Breast epithelium (tissue), 4 donors: ENCODE measurements around the gene FBXL7. TPM values are rescaled to one million over a fixed set of nuclear protein-coding genes. Genes with fewer than 3 reads are reported as not detected.

ENCODE experiments used
- DNase-seq, 2 donors: peaks; one replicate each; pipeline ENCODE4 v3.0.0-alpha.2; 2019; ENCODE audit warnings: low spot score in 2 of 2
- H3K27ac ChIP-seq, 2 donors: fragments of 200-600 bp; sonication (generic) in 1 of 2; one replicate each; pipeline ENCODE4 v1.5.1; 2016 to 2019; ENCODE audit warnings: mild to moderate bottlenecking in 1 of 2
- H3K27me3 ChIP-seq, 2 donors: fragments of 200-600 bp; sonication (generic) in 1 of 2; one replicate each; pipeline versions ENCODE4 v1.5.1 to v1.6.0; 2017 to 2019; ENCODE audit warnings: control low read depth in 1 of 2, mild to moderate bottlenecking in 1 of 2
- H3K36me3 ChIP-seq: fragments of 200-600 bp; one replicate; pipeline ENCODE4 v1.5.1; 2019
- H3K4me1 ChIP-seq, 2 donors: fragments of 200-600 bp; sonication (generic); one replicate each; pipeline ENCODE4 v1.5.1; 2016 to 2019; ENCODE audit warnings: control low read depth in 1 of 2
- H3K4me3 ChIP-seq, 3 donors: fragments of 200-600 bp; sonication (generic); 1 replicate in 2 of 3; 2 replicates in 1 of 3; pipeline ENCODE4 v1.5.1; 2016 to 2019; ENCODE audit warnings: mild to moderate bottlenecking in 3 of 3, moderate library complexity in 2 of 3
- H3K9me3 ChIP-seq, 2 donors: fragments of 200-600 bp; sonication (generic) in 1 of 2; one replicate each; pipeline ENCODE4 v1.5.1; 2016 to 2019; ENCODE audit warnings: control low read depth in 1 of 2
- POLR2A ChIP-seq: fragments of 450-650 bp; IDR thresholded peaks from one replicate; pipeline ENCODE4 v1.6.1; 2016; ENCODE audit warnings: antibody characterized with exemption, mild to moderate bottlenecking, moderate library complexity
- POLR2AphosphoS5 ChIP-seq, 3 donors: sonication (generic); formaldehyde crosslinking; IDR thresholded peaks; one replicate each; pipeline ENCODE4 v1.6.1; 2017; ENCODE audit warnings: antibody characterized with exemption in 3 of 3
- intact Hi-C: fragments of 100-400 bp; cut with DNase I; formaldehyde crosslinking; loops from one replicate; pipeline ENCODE4 v1.15.1; 2023; ENCODE audit warnings: low total_unique reads
- total RNA-seq, 3 donors: library from RNA; depleted of rRNA; stranded (reverse); fragments of >200 nt; gene quantifications; one replicate each; pipeline ENCODE4 v1.1.0, GENCODE V29; 2016
- TF ChIP-seq, protein P1 (sequence below), 3 donors: fragments of 450-650 bp; IDR thresholded peaks; one replicate each; pipeline ENCODE4 v1.5.1; 2016 to 2017; ENCODE audit warnings: antibody characterized with exemption in 3 of 3, mild to moderate bottlenecking in 3 of 3, moderate library complexity in 3 of 3

The FBXL7 gene
- total RNA-seq, 3 donors from 2014 or later: 6.9 to 17.3 (median 10.8) TPM

DNA sequence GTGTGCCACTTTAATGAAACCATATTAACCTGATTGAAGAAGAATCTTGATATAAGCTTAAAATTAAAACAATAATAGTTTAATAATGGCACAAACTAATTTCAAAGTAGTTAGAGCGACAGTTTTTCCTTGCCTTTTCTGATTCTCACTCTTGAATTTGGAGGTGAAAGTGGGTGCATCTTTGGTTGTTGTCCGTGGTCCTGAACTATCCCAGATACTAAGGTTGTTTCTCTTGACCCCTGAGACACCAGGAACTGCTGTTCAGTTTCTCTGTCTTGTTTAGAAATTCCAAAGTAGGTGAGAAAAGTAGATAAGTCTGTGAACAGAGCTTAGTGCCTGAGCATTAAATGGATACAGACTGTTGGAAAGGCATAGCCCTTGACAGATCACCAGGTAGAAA is 274.7 kb downstream of the FBXL7 start:
- TF ChIP-seq POLR2A (no peak), POLR2AphosphoS5 (IDR thresholded peaks at IDR 0.05) (no peak)
- TF ChIP-seq, protein P1, sequence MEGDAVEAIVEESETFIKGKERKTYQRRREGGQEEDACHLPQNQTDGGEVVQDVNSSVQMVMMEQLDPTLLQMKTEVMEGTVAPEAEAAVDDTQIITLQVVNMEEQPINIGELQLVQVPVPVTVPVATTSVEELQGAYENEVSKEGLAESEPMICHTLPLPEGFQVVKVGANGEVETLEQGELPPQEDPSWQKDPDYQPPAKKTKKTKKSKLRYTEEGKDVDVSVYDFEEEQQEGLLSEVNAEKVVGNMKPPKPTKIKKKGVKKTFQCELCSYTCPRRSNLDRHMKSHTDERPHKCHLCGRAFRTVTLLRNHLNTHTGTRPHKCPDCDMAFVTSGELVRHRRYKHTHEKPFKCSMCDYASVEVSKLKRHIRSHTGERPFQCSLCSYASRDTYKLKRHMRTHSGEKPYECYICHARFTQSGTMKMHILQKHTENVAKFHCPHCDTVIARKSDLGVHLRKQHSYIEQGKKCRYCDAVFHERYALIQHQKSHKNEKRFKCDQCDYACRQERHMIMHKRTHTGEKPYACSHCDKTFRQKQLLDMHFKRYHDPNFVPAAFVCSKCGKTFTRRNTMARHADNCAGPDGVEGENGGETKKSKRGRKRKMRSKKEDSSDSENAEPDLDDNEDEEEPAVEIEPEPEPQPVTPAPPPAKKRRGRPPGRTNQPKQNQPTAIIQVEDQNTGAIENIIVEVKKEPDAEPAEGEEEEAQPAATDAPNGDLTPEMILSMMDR (IDR thresholded peaks at IDR 0.05): no peak
- H3K9me3 ChIP-seq: no peaks in the 10 kb centered on the region
- no peak overlapping the region for H3K4me3 ChIP-seq
- H3K4me1 ChIP-seq: no peaks in the 10 kb centered on the region
- H3K27me3 ChIP-seq: no peaks in the 10 kb centered on the region
- no peak overlapping the region for H3K27ac ChIP-seq
- intact Hi-C loops: no loop called here
- DNase-seq: no peak
- no peaks in the 10 kb centered on the region for H3K36me3 ChIP-seq

DNA sequence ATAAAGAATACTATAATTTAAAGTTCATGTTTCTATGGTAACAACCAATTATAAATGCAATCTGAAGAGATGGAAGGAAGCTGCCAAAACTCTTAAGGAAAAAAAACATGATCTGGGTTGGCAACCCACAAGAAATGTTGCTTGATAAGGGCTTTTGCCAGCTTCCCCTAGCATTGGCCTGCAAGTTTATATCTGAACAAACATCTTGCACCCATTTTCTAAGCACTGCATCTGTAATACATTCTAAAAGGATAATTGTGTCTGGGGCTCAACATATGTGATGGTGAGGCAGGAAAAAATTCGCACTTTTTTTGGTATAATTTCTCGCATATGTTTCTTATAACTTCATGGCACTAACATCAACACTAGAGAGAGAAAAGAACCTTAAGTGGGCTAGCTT is 276.4 kb downstream of the FBXL7 start:
- Histone ChIP-seq H3K9me3 (no peaks in the 10 kb centered on the region), H3K27ac (no peak overlapping the region), H3K36me3 (no peaks in the 10 kb centered on the region), H3K27me3 (no peaks in the 10 kb centered on the region), H3K4me1 (no peaks in the 10 kb centered on the region), H3K4me3 (no peak overlapping the region)
- DNase-seq: no peak
- intact Hi-C loops: no loop called here
- TF ChIP-seq, protein P1 (IDR thresholded peaks at IDR 0.05): no peak
- TF ChIP-seq POLR2AphosphoS5 (IDR thresholded peaks at IDR 0.05) (no peak), POLR2A (no peak)

DNA sequence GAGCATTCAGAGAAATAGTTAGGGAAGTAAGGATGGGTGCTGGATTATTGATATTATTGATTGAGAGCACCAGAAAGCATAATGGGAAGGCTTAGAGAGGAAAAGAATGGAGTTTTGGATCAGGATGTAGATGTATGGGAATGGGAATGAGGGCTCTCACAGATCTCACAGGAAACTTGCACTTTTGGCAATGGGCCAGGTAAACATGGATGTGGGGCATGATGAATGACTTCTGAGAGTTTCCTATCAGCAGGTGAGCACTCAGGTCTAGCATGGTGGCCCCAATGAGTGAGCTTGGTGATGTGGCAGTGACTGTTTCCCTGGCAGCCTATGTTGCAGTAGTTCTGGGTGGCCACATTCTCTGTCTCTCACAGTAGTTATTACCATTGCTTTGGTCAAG is 283.8 kb downstream of the FBXL7 start:
- no peaks in the 10 kb centered on the region for H3K4me1 ChIP-seq
- no peaks in the 10 kb centered on the region for H3K9me3 ChIP-seq
- no peak for DNase-seq
- H3K27me3 ChIP-seq: no peaks in the 10 kb centered on the region
- H3K27ac ChIP-seq: no peak overlapping the region
- TF ChIP-seq POLR2A (no peak), POLR2AphosphoS5 (IDR thresholded peaks at IDR 0.05) (no peak)
- TF ChIP-seq, protein P1 (IDR thresholded peaks at IDR 0.05): no peak
- H3K4me3 ChIP-seq: no peak overlapping the region
- intact Hi-C loops: loop anchor here (5.0 kb wide), 1 partner anchor 566 kb away; no protein-coding TSS in a partner anchor
- no peaks in the 10 kb centered on the region for H3K36me3 ChIP-seq

DNA sequence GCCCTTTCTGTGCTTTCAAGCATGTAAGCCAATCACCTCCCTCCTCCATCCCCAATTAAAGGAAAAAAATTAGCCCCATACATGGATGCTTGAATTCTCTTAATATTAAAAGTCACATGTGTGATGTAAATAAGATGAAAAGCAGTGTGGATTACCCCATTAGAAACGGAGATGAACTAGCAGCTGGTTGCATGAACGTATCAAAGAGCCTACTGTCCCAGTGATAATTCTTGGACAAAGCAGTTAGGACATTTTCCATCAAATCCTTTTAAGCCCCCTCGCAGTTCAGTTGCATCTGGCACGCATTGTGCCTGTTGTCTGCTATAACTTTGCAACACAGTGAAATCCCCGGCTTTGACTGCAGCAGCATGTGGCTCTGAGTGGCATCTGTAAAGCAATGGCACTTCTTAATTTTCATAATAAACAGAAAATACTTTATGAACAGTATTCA is 285.6 kb downstream of the FBXL7 start:
- Histone ChIP-seq H3K4me3 (no peak overlapping the region), H3K36me3 (no peaks in the 10 kb centered on the region), H3K27ac (no peak overlapping the region), H3K9me3 (no peaks in the 10 kb centered on the region), H3K27me3 (no peaks in the 10 kb centered on the region), H3K4me1 (no peaks in the 10 kb centered on the region)
- DNase-seq: no peak
- intact Hi-C loops: no loop called here
- TF ChIP-seq, protein P1 (IDR thresholded peaks at IDR 0.05): no peak
- TF ChIP-seq POLR2AphosphoS5 (IDR thresholded peaks at IDR 0.05) (no peak), POLR2A (no peak)

DNA sequence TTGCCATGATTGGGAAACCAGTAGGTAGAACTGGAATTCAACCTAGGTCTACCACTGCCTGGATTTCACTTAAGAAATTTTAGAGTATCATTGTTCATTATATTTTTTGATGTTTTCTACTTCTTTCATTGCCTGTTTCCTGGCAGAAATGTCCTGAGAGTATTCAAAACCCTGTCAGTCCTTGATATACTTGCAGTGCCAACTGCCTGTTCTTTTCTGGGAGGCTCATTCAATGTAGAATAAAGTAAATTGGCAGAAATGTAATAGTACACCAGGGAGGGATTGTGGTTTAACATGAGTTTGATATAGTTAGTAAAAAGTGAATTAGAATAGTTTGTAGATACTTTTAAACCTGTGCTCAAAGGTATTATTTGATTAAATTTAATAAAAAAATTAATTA is 286.3 kb downstream of the FBXL7 start:
- Histone ChIP-seq H3K27me3 (no peaks in the 10 kb centered on the region), H3K4me3 (no peak overlapping the region), H3K4me1 (no peaks in the 10 kb centered on the region), H3K36me3 (no peaks in the 10 kb centered on the region), H3K9me3 (no peaks in the 10 kb centered on the region), H3K27ac (no peak overlapping the region)
- DNase-seq: no peak
- TF ChIP-seq POLR2A: no peak
- TF ChIP-seq, protein P1 (IDR thresholded peaks at IDR 0.05): no peak
- no peak for TF ChIP-seq POLR2AphosphoS5 (IDR thresholded peaks at IDR 0.05)
- intact Hi-C loops: no loop called here
